MM.1S (cell line): ENCODE measurements around the gene NDUFV2.

Source experiments
- EZH2 ChIP-seq: fragments of 300-600 bp; sonication (generic); optimal IDR thresholded peaks from 2 replicates; pipeline ENCODE3; 2017; ENCODE audit warnings: low read depth, mild to moderate bottlenecking, antibody characterized with exemption, low read length, mixed read lengths
- EZH2phosphoT487 ChIP-seq: fragments of 300-600 bp; sonication (generic); IDR thresholded peaks from 2 replicates; pipeline ENCODE4 v1.6.1; 2018; ENCODE audit warnings: antibody characterized with exemption, low read length
- TF ChIP-seq, protein P1 (sequence below): fragments of 300-600 bp; sonication (generic); IDR thresholded peaks from 2 replicates; pipeline ENCODE4 v1.5.1; 2016; ENCODE audit warnings: antibody characterized with exemption, low read length, mixed read lengths

- TF ChIP-seq, protein P1, sequence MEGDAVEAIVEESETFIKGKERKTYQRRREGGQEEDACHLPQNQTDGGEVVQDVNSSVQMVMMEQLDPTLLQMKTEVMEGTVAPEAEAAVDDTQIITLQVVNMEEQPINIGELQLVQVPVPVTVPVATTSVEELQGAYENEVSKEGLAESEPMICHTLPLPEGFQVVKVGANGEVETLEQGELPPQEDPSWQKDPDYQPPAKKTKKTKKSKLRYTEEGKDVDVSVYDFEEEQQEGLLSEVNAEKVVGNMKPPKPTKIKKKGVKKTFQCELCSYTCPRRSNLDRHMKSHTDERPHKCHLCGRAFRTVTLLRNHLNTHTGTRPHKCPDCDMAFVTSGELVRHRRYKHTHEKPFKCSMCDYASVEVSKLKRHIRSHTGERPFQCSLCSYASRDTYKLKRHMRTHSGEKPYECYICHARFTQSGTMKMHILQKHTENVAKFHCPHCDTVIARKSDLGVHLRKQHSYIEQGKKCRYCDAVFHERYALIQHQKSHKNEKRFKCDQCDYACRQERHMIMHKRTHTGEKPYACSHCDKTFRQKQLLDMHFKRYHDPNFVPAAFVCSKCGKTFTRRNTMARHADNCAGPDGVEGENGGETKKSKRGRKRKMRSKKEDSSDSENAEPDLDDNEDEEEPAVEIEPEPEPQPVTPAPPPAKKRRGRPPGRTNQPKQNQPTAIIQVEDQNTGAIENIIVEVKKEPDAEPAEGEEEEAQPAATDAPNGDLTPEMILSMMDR = no peak
- no peak for TF ChIP-seq EZH2
- TF ChIP-seq EZH2phosphoT487 = no peak
Measured at GRCh38 chr18:9130806-9131205, 28.3 kb downstream of the NDUFV2 start.
